NT2/D1 (cell line): ENCODE data around the gene BCL11B.

Experiments
- SUZ12 ChIP-seq: IDR thresholded peaks from 2 replicates; pipeline ENCODE4 v1.6.1; 2011; ENCODE audit not compliant: insufficient read length, insufficient read depth; ENCODE audit errors: extremely low read depth
- YY1 ChIP-seq: IDR thresholded peaks from 2 replicates; pipeline ENCODE4 v1.6.1; 2011; ENCODE audit not compliant: insufficient read length, insufficient read depth
- ZNF274 ChIP-seq: IDR thresholded peaks from 2 replicates; pipeline ENCODE4 v1.6.1; 2011; ENCODE audit warnings: mild to moderate bottlenecking, low read depth, low read length

- TF ChIP-seq SUZ12 (no peak), ZNF274 (no peak), YY1 (no peak)
These were observed 105.5 kb downstream of the BCL11B start for GRCh38 chr14:99166506-99166905.
